ENCODE results near the gene VIP.

VIP gene

DNA sequence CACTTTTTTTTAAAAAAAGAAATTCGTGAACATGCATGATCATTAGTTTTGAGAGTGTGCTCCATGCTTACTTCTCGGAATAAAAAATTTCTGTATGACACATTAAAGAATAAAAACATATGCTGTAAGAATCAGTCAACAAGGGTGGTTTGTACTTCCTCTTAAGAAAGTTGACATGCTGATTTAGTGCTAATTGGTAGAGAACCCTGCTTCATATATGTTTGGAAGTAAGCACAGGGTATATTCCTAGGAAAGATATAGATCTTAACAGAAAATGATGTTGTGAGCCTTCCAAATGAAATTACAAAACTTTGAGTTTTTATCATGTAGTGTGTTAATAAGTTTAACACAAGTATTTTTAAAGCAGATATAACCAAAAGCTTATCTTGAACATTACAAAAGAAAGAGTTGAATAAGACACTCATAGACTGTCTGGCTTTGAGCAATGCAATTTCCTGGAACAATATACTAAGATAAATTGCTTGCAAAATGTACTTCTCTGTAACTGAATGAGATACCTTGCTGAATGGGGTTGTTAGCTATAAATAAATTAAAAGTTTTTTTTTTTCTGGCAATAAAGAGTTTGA is 13.8 kb upstream of the VIP start:
- Histone ChIP-seq H3K27ac (ENCODE audit: low read length) (no peak overlapping the region), H3K4me3 (ENCODE audit: low read length) (no peak overlapping the region), H3K4me1 (ENCODE audit: insufficient read depth, low read length) (no peaks in the 10 kb centered on the region), H3K9ac (ENCODE audit: low read depth, low read length) (no peak overlapping the region), H3K27me3 (ENCODE audit: insufficient read depth, low read length) (no peaks in the 10 kb centered on the region), H3K9me3 (ENCODE audit: insufficient read depth, low read depth, low read length) (no peaks in the 10 kb centered on the region), H3K36me3 (ENCODE audit: insufficient read depth, low read depth, low read length) (no peaks in the 10 kb centered on the region)

- Histone ChIP-seq H3K4me3 (ENCODE audit: low read length) (no peak overlapping the region), H3K4me1 (ENCODE audit: insufficient read depth, low read length) (no peaks in the 10 kb centered on the region), H3K9me3 (ENCODE audit: insufficient read depth, low read depth, low read length) (no peaks in the 10 kb centered on the region), H3K36me3 (ENCODE audit: insufficient read depth, low read depth, low read length) (no peaks in the 10 kb centered on the region), H3K9ac (ENCODE audit: low read depth, low read length) (no peak overlapping the region), H3K27ac (ENCODE audit: low read length) (no peak overlapping the region), H3K27me3 (ENCODE audit: insufficient read depth, low read length) (no peaks in the 10 kb centered on the region)
These were observed 5.0 kb upstream of the VIP start for GRCh38 chr6:152745509-152746171.

- H3K4me3 ChIP-seq (ENCODE audit: low read length), result no peak overlapping the region
- no peak overlapping the region for H3K9ac ChIP-seq (ENCODE audit: low read depth, low read length)
- no peaks in the 10 kb centered on the region for H3K36me3 ChIP-seq (ENCODE audit: insufficient read depth, low read depth, low read length)
- H3K4me1 ChIP-seq (ENCODE audit: insufficient read depth, low read length), result no peaks in the 10 kb centered on the region
- H3K9me3 ChIP-seq (ENCODE audit: insufficient read depth, low read depth, low read length), result no peaks in the 10 kb centered on the region
- no peaks in the 10 kb centered on the region for H3K27me3 ChIP-seq (ENCODE audit: insufficient read depth, low read length)
- no peak overlapping the region for H3K27ac ChIP-seq (ENCODE audit: low read length)
These were observed 4.4 kb upstream of the VIP start for GRCh38 chr6:152746172-152746553.

- H3K27ac ChIP-seq (ENCODE audit: low read length), result no peak overlapping the region
- no peaks in the 10 kb centered on the region for H3K36me3 ChIP-seq (ENCODE audit: insufficient read depth, low read depth, low read length)
- no peaks in the 10 kb centered on the region for H3K4me1 ChIP-seq (ENCODE audit: insufficient read depth, low read length)
These were observed 1.8 kb upstream of the VIP start for GRCh38 chr6:152748843-152749242.

DNA sequence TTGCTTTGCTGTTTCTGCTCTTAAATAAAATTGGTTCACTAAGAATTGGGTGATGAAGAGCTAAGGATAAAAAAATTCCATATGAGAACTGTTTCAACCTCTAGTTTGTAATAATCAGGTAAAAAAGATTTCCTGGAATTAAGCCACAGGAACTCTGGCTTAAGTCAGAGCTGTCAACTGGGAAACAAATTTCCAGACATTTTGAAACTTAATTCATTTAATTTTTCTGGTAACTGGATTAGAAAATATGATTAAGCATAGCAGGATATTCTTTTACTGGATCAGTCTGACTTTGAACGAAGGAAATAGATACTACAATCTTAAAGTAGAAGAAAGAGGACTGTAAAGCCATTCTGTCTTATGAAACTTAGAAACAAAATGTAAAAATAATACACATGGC is 1.3 kb upstream of the VIP start:
- H3K27me3 ChIP-seq (ENCODE audit: insufficient read depth, low read length), result no peaks in the 10 kb centered on the region
- H3K4me1 ChIP-seq (ENCODE audit: insufficient read depth, low read length), result no peaks in the 10 kb centered on the region
- H3K9ac ChIP-seq (ENCODE audit: low read depth, low read length), result no peak overlapping the region
- H3K9me3 ChIP-seq (ENCODE audit: insufficient read depth, low read depth, low read length), result no peaks in the 10 kb centered on the region
- no peak overlapping the region for H3K4me3 ChIP-seq (ENCODE audit: low read length)
- H3K36me3 ChIP-seq (ENCODE audit: insufficient read depth, low read depth, low read length), result no peaks in the 10 kb centered on the region
- no peak overlapping the region for H3K27ac ChIP-seq (ENCODE audit: low read length)

More at GRCh38 chr6:152748843-152749242, 1.8 kb upstream of the VIP start:
- no peak overlapping the region for H3K9ac ChIP-seq (ENCODE audit: low read depth, low read length)
- H3K4me3 ChIP-seq (ENCODE audit: low read length), result no peak overlapping the region
- H3K27me3 ChIP-seq (ENCODE audit: insufficient read depth, low read length), result no peaks in the 10 kb centered on the region
- no peaks in the 10 kb centered on the region for H3K9me3 ChIP-seq (ENCODE audit: insufficient read depth, low read depth, low read length)

DNA sequence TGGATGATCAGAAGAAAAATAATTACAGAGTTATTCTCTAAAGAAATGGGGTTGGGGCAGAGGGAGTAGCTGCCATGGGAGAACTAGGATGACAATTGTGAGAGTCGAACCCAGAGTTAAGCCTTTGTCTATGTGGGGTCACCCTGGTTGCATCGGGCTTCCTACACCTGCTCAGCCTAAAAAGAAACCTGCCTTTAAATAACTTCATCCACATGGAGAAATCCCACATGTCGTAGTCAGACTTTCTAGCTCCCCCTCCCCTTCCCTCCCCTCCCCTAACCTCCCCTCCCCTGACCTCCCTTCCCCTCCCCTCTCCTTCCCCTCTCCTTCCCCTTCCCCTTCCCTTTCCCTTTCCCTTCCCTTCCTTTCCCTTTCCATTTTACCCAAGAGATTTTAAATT is 14.7 kb downstream of the VIP start:
- no peak overlapping the region for H3K4me3 ChIP-seq (ENCODE audit: low read length)
- H3K27me3 ChIP-seq (ENCODE audit: insufficient read depth, low read length), result no peaks in the 10 kb centered on the region
- no peaks in the 10 kb centered on the region for H3K36me3 ChIP-seq (ENCODE audit: insufficient read depth, low read depth, low read length)
- no peaks in the 10 kb centered on the region for H3K4me1 ChIP-seq (ENCODE audit: insufficient read depth, low read length)
- no peak overlapping the region for H3K27ac ChIP-seq (ENCODE audit: low read length)
- H3K9me3 ChIP-seq (ENCODE audit: insufficient read depth, low read depth, low read length), result no peaks in the 10 kb centered on the region
- no peak overlapping the region for H3K9ac ChIP-seq (ENCODE audit: low read depth, low read length)

DNA sequence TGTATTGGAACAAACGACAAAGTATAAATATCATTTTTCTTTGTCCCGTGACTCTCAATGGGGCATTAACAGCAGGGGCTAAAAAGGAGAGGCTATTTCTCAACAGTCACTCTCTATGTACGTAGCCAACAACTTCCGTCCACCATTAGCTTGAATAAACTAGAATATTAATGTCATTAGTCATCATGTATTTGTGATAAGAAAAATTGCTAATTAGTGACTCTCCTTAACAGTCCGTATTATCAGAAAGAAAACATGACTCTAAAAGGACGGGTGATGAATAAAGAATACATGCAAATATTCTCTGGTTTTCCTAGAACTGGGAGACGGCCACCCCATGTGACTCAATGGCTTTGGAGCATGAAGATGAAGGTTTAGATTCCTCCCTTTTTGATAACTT is 18.6 kb downstream of the VIP start:
- no peak overlapping the region for H3K27ac ChIP-seq (ENCODE audit: low read length)
- H3K4me1 ChIP-seq (ENCODE audit: insufficient read depth, low read length), result no peaks in the 10 kb centered on the region
- H3K9me3 ChIP-seq (ENCODE audit: insufficient read depth, low read depth, low read length), result no peaks in the 10 kb centered on the region
- no peak overlapping the region for H3K4me3 ChIP-seq (ENCODE audit: low read length)
- no peaks in the 10 kb centered on the region for H3K36me3 ChIP-seq (ENCODE audit: insufficient read depth, low read depth, low read length)
- no peak overlapping the region for H3K9ac ChIP-seq (ENCODE audit: low read depth, low read length)
- no peaks in the 10 kb centered on the region for H3K27me3 ChIP-seq (ENCODE audit: insufficient read depth, low read length)

DNA sequence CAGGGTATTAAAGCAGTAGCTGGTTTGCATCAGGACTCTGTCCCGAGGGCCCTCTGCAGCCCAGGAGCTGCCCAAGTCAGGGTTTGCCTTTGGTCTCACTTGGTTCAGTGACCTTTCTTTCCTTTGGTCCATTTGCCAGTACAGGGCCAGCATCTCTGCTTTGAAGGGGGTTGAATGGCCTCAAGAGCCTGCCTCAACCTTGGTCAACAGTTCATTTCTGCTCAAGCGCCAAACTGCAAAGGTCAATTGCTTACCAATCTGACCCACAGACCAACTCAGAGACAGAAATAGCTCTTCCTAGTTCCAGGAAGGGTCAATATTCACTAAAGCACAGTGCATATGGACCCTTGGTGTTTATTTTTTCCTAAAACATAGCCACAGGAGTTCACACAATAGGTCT is 19.4 kb downstream of the VIP start:
- H3K27me3 ChIP-seq (ENCODE audit: insufficient read depth, low read length), result no peaks in the 10 kb centered on the region
- no peaks in the 10 kb centered on the region for H3K9me3 ChIP-seq (ENCODE audit: insufficient read depth, low read depth, low read length)
- no peaks in the 10 kb centered on the region for H3K36me3 ChIP-seq (ENCODE audit: insufficient read depth, low read depth, low read length)
- no peak overlapping the region for H3K27ac ChIP-seq (ENCODE audit: low read length)
- H3K9ac ChIP-seq (ENCODE audit: low read depth, low read length), result no peak overlapping the region
- H3K4me1 ChIP-seq (ENCODE audit: insufficient read depth, low read length), result no peaks in the 10 kb centered on the region
- no peak overlapping the region for H3K4me3 ChIP-seq (ENCODE audit: low read length)

- no peaks in the 10 kb centered on the region for H3K4me1 ChIP-seq (ENCODE audit: insufficient read depth, low read length)
- no peaks in the 10 kb centered on the region for H3K27me3 ChIP-seq (ENCODE audit: insufficient read depth, low read length)
- no peak overlapping the region for H3K4me3 ChIP-seq (ENCODE audit: low read length)
- no peaks in the 10 kb centered on the region for H3K9me3 ChIP-seq (ENCODE audit: insufficient read depth, low read depth, low read length)
- no peak overlapping the region for H3K27ac ChIP-seq (ENCODE audit: low read length)
- H3K9ac ChIP-seq (ENCODE audit: low read depth, low read length), result no peak overlapping the region
- H3K36me3 ChIP-seq (ENCODE audit: insufficient read depth, low read depth, low read length), result no peaks in the 10 kb centered on the region
These were observed 20.6 kb downstream of the VIP start for GRCh38 chr6:152771061-152771687.

DNA sequence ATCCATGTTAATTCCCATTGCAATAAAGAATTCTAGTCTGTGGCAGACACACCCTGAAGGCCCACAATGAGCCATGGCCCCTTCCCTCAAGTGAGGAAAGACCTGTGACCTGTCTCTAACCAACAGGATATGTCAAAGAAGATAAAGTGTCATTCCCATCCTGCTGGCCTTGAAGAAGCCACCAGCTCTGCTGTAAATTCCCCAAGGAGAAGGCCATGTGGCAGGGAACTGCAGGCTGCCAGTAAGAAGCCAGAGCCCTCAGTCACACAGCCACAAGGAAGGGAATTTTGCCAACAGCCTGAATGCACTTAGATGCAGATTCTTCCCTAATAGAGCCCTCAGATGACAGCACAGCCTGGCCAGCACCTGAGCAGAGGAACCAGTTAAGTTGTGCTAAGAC is 24.8 kb downstream of the VIP start:
- Histone ChIP-seq H3K4me3 (ENCODE audit: low read length) (no peak overlapping the region), H3K4me1 (ENCODE audit: insufficient read depth, low read length) (no peaks in the 10 kb centered on the region), H3K9ac (ENCODE audit: low read depth, low read length) (no peak overlapping the region), H3K9me3 (ENCODE audit: insufficient read depth, low read depth, low read length) (no peaks in the 10 kb centered on the region), H3K27ac (ENCODE audit: low read length) (no peak overlapping the region), H3K36me3 (ENCODE audit: insufficient read depth, low read depth, low read length) (no peaks in the 10 kb centered on the region), H3K27me3 (ENCODE audit: insufficient read depth, low read length) (no peaks in the 10 kb centered on the region)

GRCh38 chr6:152776833-152777232 is 26.2 kb downstream of the VIP start:
- no peaks in the 10 kb centered on the region for H3K9me3 ChIP-seq (ENCODE audit: insufficient read depth, low read depth, low read length)
- H3K9ac ChIP-seq (ENCODE audit: low read depth, low read length), result no peak overlapping the region
- H3K4me1 ChIP-seq (ENCODE audit: insufficient read depth, low read length), result no peaks in the 10 kb centered on the region
- no peak overlapping the region for H3K27ac ChIP-seq (ENCODE audit: low read length)
- no peaks in the 10 kb centered on the region for H3K36me3 ChIP-seq (ENCODE audit: insufficient read depth, low read depth, low read length)
- no peaks in the 10 kb centered on the region for H3K27me3 ChIP-seq (ENCODE audit: insufficient read depth, low read length)
- no peak overlapping the region for H3K4me3 ChIP-seq (ENCODE audit: low read length)

GRCh38 chr6:152783217-152783878 is 32.8 kb downstream of the VIP start:
- Histone ChIP-seq H3K36me3 (ENCODE audit: insufficient read depth, low read depth, low read length) (no peaks in the 10 kb centered on the region), H3K9me3 (ENCODE audit: insufficient read depth, low read depth, low read length) (no peaks in the 10 kb centered on the region), H3K9ac (ENCODE audit: low read depth, low read length) (no peak overlapping the region), H3K27me3 (ENCODE audit: insufficient read depth, low read length) (no peaks in the 10 kb centered on the region), H3K4me3 (ENCODE audit: low read length) (no peak overlapping the region), H3K4me1 (ENCODE audit: insufficient read depth, low read length) (no peaks in the 10 kb centered on the region), H3K27ac (ENCODE audit: low read length) (no peak overlapping the region)

Data from iPS-20b (cell line).